ENCODE measurements around the gene THRB.

Gene THRB

DNA sequence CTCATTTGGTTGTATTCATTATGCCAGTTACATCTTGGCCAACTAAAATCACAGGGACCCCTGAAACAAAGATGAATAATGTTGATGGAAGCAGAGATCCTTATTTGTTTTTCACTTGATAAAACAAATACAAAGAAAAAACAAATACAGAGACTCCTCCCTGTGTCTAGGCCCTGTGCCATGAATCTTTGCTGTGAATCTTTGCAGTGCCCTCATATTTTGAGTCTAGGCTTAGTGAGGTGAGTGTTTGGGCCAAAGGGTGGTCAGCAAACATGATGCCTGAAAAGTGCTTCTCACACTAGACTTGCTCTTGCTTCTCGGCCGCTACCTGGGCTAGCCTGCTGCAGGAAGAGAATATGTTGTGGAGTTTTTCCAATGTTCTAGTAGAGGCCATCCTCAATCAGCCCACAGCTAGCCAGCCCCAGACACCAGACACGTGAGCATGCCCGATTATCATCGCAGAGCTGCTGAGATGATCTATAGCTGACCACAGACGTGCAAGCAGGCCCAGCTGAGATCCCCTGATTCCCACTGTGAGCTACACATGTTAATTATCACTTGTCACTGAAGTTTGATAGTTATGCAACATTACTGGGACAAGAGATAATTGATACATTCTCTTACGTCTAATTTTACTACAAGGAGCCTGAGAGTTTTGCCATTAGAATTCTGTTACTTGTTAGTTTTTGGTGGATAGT lies 191.4 kb downstream of the THRB start (continued):
- TF ChIP-seq ZNF362 (tag by site-specific recombination; IDR thresholded peaks at IDR 0.05) (no peak), ZNF121 (tag by site-specific recombination; IDR thresholded peaks at IDR 0.05) (no peak), SP3 (tag by site-specific recombination; IDR thresholded peaks at IDR 0.05) (no peak), PRDM10 (tag by site-specific recombination; IDR thresholded peaks at IDR 0.05) (no peak), ZBTB7A (tag by site-specific recombination; IDR thresholded peaks at IDR 0.05; ENCODE audit: low read depth) (no peak)
- TF ChIP-seq, protein P1, sequence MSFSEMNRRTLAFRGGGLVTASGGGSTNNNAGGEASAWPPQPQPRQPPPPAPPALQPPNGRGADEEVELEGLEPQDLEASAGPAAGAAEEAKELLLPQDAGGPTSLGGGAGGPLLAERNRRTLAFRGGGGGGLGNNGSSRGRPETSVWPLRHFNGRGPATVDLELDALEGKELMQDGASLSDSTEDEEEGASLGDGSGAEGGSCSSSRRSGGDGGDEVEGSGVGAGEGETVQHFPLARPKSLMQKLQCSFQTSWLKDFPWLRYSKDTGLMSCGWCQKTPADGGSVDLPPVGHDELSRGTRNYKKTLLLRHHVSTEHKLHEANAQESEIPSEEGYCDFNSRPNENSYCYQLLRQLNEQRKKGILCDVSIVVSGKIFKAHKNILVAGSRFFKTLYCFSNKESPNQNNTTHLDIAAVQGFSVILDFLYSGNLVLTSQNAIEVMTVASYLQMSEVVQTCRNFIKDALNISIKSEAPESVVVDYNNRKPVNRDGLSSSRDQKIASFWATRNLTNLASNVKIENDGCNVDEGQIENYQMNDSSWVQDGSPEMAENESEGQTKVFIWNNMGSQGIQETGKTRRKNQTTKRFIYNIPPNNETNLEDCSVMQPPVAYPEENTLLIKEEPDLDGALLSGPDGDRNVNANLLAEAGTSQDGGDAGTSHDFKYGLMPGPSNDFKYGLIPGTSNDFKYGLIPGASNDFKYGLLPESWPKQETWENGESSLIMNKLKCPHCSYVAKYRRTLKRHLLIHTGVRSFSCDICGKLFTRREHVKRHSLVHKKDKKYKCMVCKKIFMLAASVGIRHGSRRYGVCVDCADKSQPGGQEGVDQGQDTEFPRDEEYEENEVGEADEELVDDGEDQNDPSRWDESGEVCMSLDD (tag by site-specific recombination; IDR thresholded peaks at IDR 0.05), result no peak

DNA sequence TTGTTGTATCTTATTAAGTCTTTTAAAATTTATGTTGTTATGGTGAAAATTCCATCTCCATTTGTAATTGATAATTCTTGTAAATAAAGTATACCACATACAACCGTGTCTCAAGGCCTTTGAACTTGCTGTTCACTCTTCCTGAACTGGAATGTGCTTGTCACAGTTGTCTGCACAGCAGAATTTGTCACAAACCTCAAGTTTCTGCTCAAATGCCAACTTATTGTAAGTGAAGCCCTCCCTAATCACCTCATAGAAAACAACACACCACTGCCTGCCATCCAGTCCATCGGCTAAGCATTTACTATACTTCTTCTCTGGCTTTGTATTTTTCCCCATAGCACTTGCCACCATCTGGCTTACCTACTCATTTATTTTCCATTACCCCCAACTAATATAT lies 192.3 kb downstream of the THRB start:
- Histone ChIP-seq H3K4me3 (ENCODE audit: low read depth, low read length) (no peak overlapping the region), H3K27ac (ENCODE audit: extremely low read depth, low read depth, low read length) (no peak overlapping the region), H3K4me1 (ENCODE audit: control insufficient read depth, insufficient read depth, low read length) (peaks cover 4% of the 10 kb centered on the region; the same call in 1 of the 2 replicates), H3K36me3 (ENCODE audit: control insufficient read depth in 2 of 2, insufficient read depth in 1 of 2, low read length in 2 of 2) (no peaks in the 10 kb centered on the region), H3K9me3 (ENCODE audit: control insufficient read depth, insufficient read depth, low read depth, low read length) (no peaks in the 10 kb centered on the region)
- ChIA-PET CTCF (no interaction called here), POLR2A (no interaction called here)
- TF ChIP-seq ZNF433 (tag by site-specific recombination; IDR thresholded peaks at IDR 0.05; ENCODE audit: low read depth) (no peak), GLIS1 (tag by site-specific recombination; IDR thresholded peaks at IDR 0.05) (no peak), ZNF777 (tag by site-specific recombination; IDR thresholded peaks at IDR 0.05; ENCODE audit: borderline replicate concordance) (no peak), ELK4 (IDR thresholded peaks at IDR 0.05; ENCODE audit: borderline replicate concordance, low read depth, low read length) (no peak), ZSCAN16 (tag by site-specific recombination; IDR thresholded peaks at IDR 0.05) (no peak), GLIS2 (tag by site-specific recombination; IDR thresholded peaks at IDR 0.05) (no peak)
- TF ChIP-seq, protein P2, sequence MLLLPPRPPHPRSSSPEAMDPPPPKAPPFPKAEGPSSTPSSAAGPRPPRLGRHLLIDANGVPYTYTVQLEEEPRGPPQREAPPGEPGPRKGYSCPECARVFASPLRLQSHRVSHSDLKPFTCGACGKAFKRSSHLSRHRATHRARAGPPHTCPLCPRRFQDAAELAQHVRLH (tag by site-specific recombination; IDR thresholded peaks at IDR 0.05), result no peak

DNA sequence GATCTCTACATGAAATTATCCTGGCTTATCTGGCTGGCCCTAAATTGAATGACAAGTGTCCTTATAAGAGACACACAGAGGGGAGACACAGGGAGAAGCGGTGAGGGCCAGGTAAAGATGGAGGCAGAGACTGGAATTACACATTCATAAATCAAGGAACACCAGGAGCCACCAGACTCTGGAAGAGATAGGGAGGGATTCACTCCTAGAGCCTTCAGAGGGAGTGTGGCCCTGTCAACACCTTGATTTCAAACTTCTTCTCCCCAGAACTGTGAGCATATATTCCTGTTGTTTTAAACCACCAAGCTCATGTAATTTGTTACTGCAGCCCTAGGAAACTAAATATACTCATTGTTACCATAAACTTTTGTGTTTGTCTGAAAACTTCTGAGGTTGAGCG lies 193.7 kb downstream of the THRB start:
- Histone ChIP-seq H3K4me3 (ENCODE audit: low read depth, low read length) (no peak overlapping the region), H3K9me3 (ENCODE audit: control insufficient read depth, insufficient read depth, low read depth, low read length) (no peaks in the 10 kb centered on the region), H3K27ac (ENCODE audit: extremely low read depth, low read depth, low read length) (no peak overlapping the region), H3K4me1 (ENCODE audit: control insufficient read depth, insufficient read depth, low read length) (peaks cover 4% of the 10 kb centered on the region; the same call in 1 of the 2 replicates), H3K36me3 (ENCODE audit: control insufficient read depth in 2 of 2, insufficient read depth in 1 of 2, low read length in 2 of 2) (no peaks in the 10 kb centered on the region)
- ChIA-PET CTCF (no interaction called here), POLR2A (no interaction called here)
- TF ChIP-seq, protein P3, sequence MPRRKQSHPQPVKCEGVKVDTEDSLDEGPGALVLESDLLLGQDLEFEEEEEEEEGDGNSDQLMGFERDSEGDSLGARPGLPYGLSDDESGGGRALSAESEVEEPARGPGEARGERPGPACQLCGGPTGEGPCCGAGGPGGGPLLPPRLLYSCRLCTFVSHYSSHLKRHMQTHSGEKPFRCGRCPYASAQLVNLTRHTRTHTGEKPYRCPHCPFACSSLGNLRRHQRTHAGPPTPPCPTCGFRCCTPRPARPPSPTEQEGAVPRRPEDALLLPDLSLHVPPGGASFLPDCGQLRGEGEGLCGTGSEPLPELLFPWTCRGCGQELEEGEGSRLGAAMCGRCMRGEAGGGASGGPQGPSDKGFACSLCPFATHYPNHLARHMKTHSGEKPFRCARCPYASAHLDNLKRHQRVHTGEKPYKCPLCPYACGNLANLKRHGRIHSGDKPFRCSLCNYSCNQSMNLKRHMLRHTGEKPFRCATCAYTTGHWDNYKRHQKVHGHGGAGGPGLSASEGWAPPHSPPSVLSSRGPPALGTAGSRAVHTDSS (tag by site-specific recombination; IDR thresholded peaks at IDR 0.05), result no peak
- TF ChIP-seq ZNF704 (tag by site-specific recombination; IDR thresholded peaks at IDR 0.05), result no peak
- no peak for TF ChIP-seq ZNF76 (tag by site-specific recombination; IDR thresholded peaks at IDR 0.05; ENCODE audit: borderline replicate concordance, low read depth)
- no peak for TF ChIP-seq KLF17 (tag by site-specific recombination; IDR thresholded peaks at IDR 0.05)
- TF ChIP-seq KLF8 (tag by site-specific recombination; IDR thresholded peaks at IDR 0.05), result no peak
